GM10266 (cell line): ENCODE data around the gene SAMD9.
"Not testable (repeated sequence)": the region's sequence is repeated elsewhere in the genome, so short reads cannot be mapped to it uniquely, and the experiment has no call there.

ENCODE experiments used
- DNase-seq: peaks from one replicate; pipeline ENCODE4 v3.0.0; 2012; ENCODE audit errors: extremely low spot score
- CTCF ChIP-seq: IDR thresholded peaks from 2 replicates; pipeline ENCODE4 v1.5.1; 2012; ENCODE audit warnings: mild to moderate bottlenecking, low read depth; ENCODE audit not compliant: control insufficient read depth, insufficient read depth; ENCODE audit errors: missing control alignments

Gene SAMD9

GRCh38 chr7:93142127-93142526 lies 24.3 kb upstream of the SAMD9 start:
- TF ChIP-seq CTCF, result no peak
- no peak for DNase-seq

GRCh38 chr7:93140582-93141191 lies 22.9 kb upstream of the SAMD9 start:
- no peak for DNase-seq
- TF ChIP-seq CTCF, result no peak

GRCh38 chr7:93138576-93138975 lies 20.8 kb upstream of the SAMD9 start:
- no peak for TF ChIP-seq CTCF
- no peak for DNase-seq

DNA sequence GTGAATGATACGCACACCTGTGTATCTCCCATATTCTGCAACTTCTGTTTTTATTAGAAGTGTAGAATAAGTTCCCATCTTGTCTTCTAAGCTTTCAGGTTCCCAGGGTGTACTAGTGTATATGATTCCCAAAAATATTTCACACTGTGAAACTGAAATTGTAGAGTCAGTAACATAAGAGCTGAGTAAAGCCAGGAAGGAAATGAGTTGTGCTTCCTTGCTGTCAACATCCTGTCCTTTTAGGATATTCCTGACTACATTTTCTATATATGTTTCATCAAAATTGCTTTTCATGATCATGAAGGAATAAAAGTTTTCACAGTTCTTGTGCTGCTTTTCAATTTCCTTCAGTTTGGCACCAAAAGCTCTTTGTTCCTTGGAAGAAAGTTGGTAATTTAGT lies 15.2 kb upstream of the SAMD9 start:
- DNase-seq, result no peak
- no peak for TF ChIP-seq CTCF

- DNase-seq, result no peak
- no peak for TF ChIP-seq CTCF
Measured at GRCh38 chr7:93132216-93132615, 14.4 kb upstream of the SAMD9 start.

- DNase-seq, result not testable (repeated sequence)
Measured at GRCh38 chr7:93126954-93127353, 9.2 kb upstream of the SAMD9 start.

DNA sequence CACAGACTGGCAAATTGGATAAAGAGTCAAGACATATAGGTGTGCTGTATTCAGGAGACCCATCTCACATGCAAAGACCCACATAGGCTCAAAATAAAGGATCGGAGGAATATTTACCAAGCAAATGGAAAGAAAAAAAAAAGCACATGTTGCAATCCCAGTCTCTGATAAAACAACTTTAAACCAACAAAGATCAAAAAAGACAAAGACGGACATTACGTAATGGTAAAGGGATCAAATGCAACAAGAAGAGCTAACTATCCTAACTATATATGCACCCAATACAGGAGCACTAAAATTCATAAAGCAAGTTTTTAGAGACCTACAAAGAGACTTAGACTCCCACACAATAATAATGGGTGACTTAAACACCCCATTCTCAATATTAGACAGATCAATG lies 5.8 kb upstream of the SAMD9 start:
- DNase-seq, result not testable (repeated sequence)

- DNase-seq, result no peak
- TF ChIP-seq CTCF, result no peak
Measured at GRCh38 chr7:93120592-93121549, 3.1 kb upstream of the SAMD9 start.
